Fibroblast of lung (primary cell): Measurements from ENCODE around the gene HPSE2. TPM values are rescaled to one million over a fixed set of nuclear protein-coding genes. Genes with fewer than 3 reads are reported as not detected.

ENCODE experiments used
- DNase-seq, 2 donors: peaks; one replicate each; pipeline versions ENCODE4 v3.0.0 to v3.0.0-alpha.2; 2010; ENCODE audit warnings: low read depth in 2 of 2
- H2AFZ ChIP-seq: 2 replicates; pipeline ENCODE4 v1.5.1; 2012; ENCODE audit warnings: low read length, control low read depth, inconsistent platforms
- H3K27ac ChIP-seq: 2 replicates; pipeline ENCODE4 v1.5.1; 2011; ENCODE audit warnings: low read length, control low read depth; ENCODE audit not compliant: insufficient read depth
- H3K27me3 ChIP-seq: 2 replicates; pipeline ENCODE4 v1.5.1; 2011; ENCODE audit warnings: mild to moderate bottlenecking, low read length; ENCODE audit not compliant: control insufficient read depth, insufficient read depth
- H3K36me3 ChIP-seq: 2 replicates; pipeline ENCODE4 v1.5.1; 2011; ENCODE audit warnings: low read length; ENCODE audit not compliant: control insufficient read depth, insufficient read depth
- H3K4me1 ChIP-seq: 2 replicates; pipeline ENCODE4 v1.5.1; 2011; ENCODE audit warnings: low read length; ENCODE audit not compliant: control insufficient read depth, insufficient read depth; ENCODE audit errors: extremely low read depth
- H3K4me2 ChIP-seq: 2 replicates; pipeline ENCODE4 v1.5.1; 2011; ENCODE audit warnings: low read length, control low read depth; ENCODE audit not compliant: insufficient read depth; ENCODE audit errors: extremely low read depth
- H3K4me3 ChIP-seq, 4 experiments: fragments of 200-600 bp in 1 of 4; sonication (generic) in 1 of 4; replicated peaks in 1 of 4; 2 replicates each; pipeline ENCODE4 v1.5.1; 2011 to 2016; ENCODE audit warnings: low read length in 4 of 4, low read depth in 3 of 4, mild to moderate bottlenecking in 3 of 4, control low read depth in 2 of 4, inconsistent platforms in 1 of 4, mixed read lengths in 1 of 4; ENCODE audit not compliant: insufficient read depth in 1 of 4; ENCODE audit errors: control extremely low read depth in 1 of 4
- H3K79me2 ChIP-seq: 2 replicates; pipeline ENCODE4 v1.5.1; 2012; ENCODE audit warnings: mild to moderate bottlenecking, low read length, inconsistent platforms; ENCODE audit not compliant: control insufficient read depth, insufficient read depth
- H3K9ac ChIP-seq: 2 replicates; pipeline ENCODE4 v1.5.1; 2011; ENCODE audit warnings: mild to moderate bottlenecking, low read length, control low read depth; ENCODE audit not compliant: insufficient read depth
- H3K9me3 ChIP-seq: 2 replicates; pipeline ENCODE4 v1.5.1; 2012; ENCODE audit warnings: low read depth, low read length; ENCODE audit not compliant: control insufficient read depth, insufficient read depth
- H4K20me1 ChIP-seq: 2 replicates; pipeline ENCODE4 v1.5.1; 2011; ENCODE audit warnings: low read length; ENCODE audit not compliant: control insufficient read depth, insufficient read depth; ENCODE audit errors: extremely low read depth
- CTCF ChIP-seq, 2 donors: IDR thresholded peaks in 1 of 2; conservative IDR thresholded peaks in 1 of 2; 1 replicate in 1 of 2; 2 replicates in 1 of 2; pipeline ENCODE4 v1.5.1; 2011 to 2012; ENCODE audit warnings: low read length in 2 of 2, control low read depth in 1 of 2, inconsistent platforms in 1 of 2, low read depth in 1 of 2, mild to moderate bottlenecking in 1 of 2
- EZH2 ChIP-seq: IDR thresholded peaks from 2 replicates; pipeline ENCODE4 v1.5.1; 2012; ENCODE audit warnings: low read length, control low read depth, mild to moderate bottlenecking; ENCODE audit errors: missing control alignments
- polyA plus RNA-seq, 2 donors: library from polyadenylated mRNA; depleted of rRNA in 1 of 2; stranded (reverse) in 1 of 2; unstranded in 1 of 2; fragments of >200 nt; gene quantifications; 2 replicates each; pipeline ENCODE4 v1.2.1, GENCODE V29; 2011 to 2012; ENCODE audit warnings: missing spikeins in 1 of 2
- total RNA-seq: library from RNA; depleted of rRNA; stranded (reverse); fragments of >200 nt; gene quantifications from 2 replicates; pipeline ENCODE4 v1.2.1, GENCODE V29; 2014

HPSE2 gene
- total and polyA plus RNA-seq, 2 donors (not counting 1 experiment from before 2014, with no cell fraction given) = 0.02 to 0.17 TPM

GRCh38 chr10:98817396-98817795 is 418.3 kb downstream of the HPSE2 start:
- Histone ChIP-seq H3K9me3 (no peaks in the 10 kb centered on the region), H3K4me2 (no peak overlapping the region), H3K4me1 (no peaks in the 10 kb centered on the region), H3K9ac (no peak overlapping the region), H4K20me1 (no peaks in the 10 kb centered on the region), H3K27ac (no peak overlapping the region), H3K36me3 (no peaks in the 10 kb centered on the region), H3K4me3 (no peak overlapping the region), H2AFZ (no peak overlapping the region), H3K79me2 (no peaks in the 10 kb centered on the region), H3K27me3 (no peaks in the 10 kb centered on the region)
- TF ChIP-seq CTCF (conservative IDR thresholded peaks at IDR 0.05 in 1 of 2, IDR thresholded peaks at IDR 0.05 in 1 of 2; ENCODE audit: low read depth in 1 of 2, low read length in 2 of 2) (no peak), EZH2 (no peak)
- DNase-seq = no peak

GRCh38 chr10:98815039-98815885 is 420.4 kb downstream of the HPSE2 start:
- Histone ChIP-seq H3K4me1 (no peaks in the 10 kb centered on the region), H3K27ac (no peak overlapping the region), H3K36me3 (no peaks in the 10 kb centered on the region), H3K79me2 (no peaks in the 10 kb centered on the region), H3K4me2 (no peak overlapping the region), H3K9ac (no peak overlapping the region), H2AFZ (no peak overlapping the region), H4K20me1 (no peaks in the 10 kb centered on the region), H3K9me3 (no peaks in the 10 kb centered on the region), H3K27me3 (no peaks in the 10 kb centered on the region), H3K4me3 (no peak overlapping the region)
- no peak for TF ChIP-seq CTCF (conservative IDR thresholded peaks at IDR 0.05 in 1 of 2, IDR thresholded peaks at IDR 0.05 in 1 of 2; ENCODE audit: low read depth in 1 of 2, low read length in 2 of 2)
- no peak for TF ChIP-seq EZH2
- DNase-seq = no peak

- TF ChIP-seq EZH2 (no peak), CTCF (conservative IDR thresholded peaks at IDR 0.05 in 1 of 2, IDR thresholded peaks at IDR 0.05 in 1 of 2; ENCODE audit: low read depth in 1 of 2, low read length in 2 of 2) (no peak)
- H3K27ac ChIP-seq = no peak overlapping the region
These were observed 421.2 kb downstream of the HPSE2 start for GRCh38 chr10:98814470-98814869.

More at GRCh38 chr10:98814470-98814869, 421.2 kb downstream of the HPSE2 start:
- Histone ChIP-seq H3K4me2 (no peak overlapping the region), H2AFZ (no peak overlapping the region), H3K4me3 (no peak overlapping the region), H3K36me3 (no peaks in the 10 kb centered on the region), H3K9ac (no peak overlapping the region), H3K27me3 (no peaks in the 10 kb centered on the region), H3K4me1 (no peaks in the 10 kb centered on the region), H3K79me2 (no peaks in the 10 kb centered on the region), H3K9me3 (no peaks in the 10 kb centered on the region), H4K20me1 (no peaks in the 10 kb centered on the region)
- DNase-seq = no peak
